Urinary bladder (tissue), 4 donors: ENCODE results near the gene AKT2. TPM values are rescaled to one million over a fixed set of nuclear protein-coding genes. Genes with fewer than 3 reads are reported as not detected.

Source experiments
- DNase-seq: peaks from one replicate; pipeline ENCODE4 v3.0.0-alpha.2; 2015; ENCODE audit errors: extremely low spot score
- H3K27ac ChIP-seq: one replicate; pipeline ENCODE4 v1.5.1; 2013; ENCODE audit warnings: low read depth, mild to moderate bottlenecking, moderate library complexity
- H3K36me3 ChIP-seq: one replicate; pipeline ENCODE4 v1.6.1; 2013; ENCODE audit warnings: mild to moderate bottlenecking, moderate library complexity; ENCODE audit not compliant: insufficient read depth
- H3K4me1 ChIP-seq: one replicate; pipeline ENCODE4 v1.6.1; 2013; ENCODE audit warnings: mild to moderate bottlenecking, moderate library complexity; ENCODE audit not compliant: insufficient read depth
- H3K4me3 ChIP-seq: one replicate; pipeline ENCODE4 v1.5.1; 2013; ENCODE audit warnings: low read depth, low read length
- WGBS: extraction: QIAGEN DNeasy Blood & Tissue Kit; methylation state at CpG from one replicate; pipeline ENCODE4 v1.1.7; 2013; 5-methylcytosine and 5-hydroxymethylcytosine counted together
- polyA plus RNA-seq: library from polyadenylated mRNA; stranded (reverse); fragments of 200-250 nt; gene quantifications from one replicate; pipeline ENCODE4 v1.2.3, GENCODE V29; 2013
- total RNA-seq: library from RNA; depleted of rRNA; stranded (reverse); fragments of >200 nt; gene quantifications from one replicate; pipeline ENCODE4 v1.2.3, GENCODE V29; 2014
- donor health status: healthy with polysubstance abuse.
- donor health status: healthy.

The AKT2 gene
- total and polyA plus RNA-seq, 2 donors: 90.1 to 98.9 TPM

GRCh38 chr19:40238775-40239174 is 46.4 kb downstream of the AKT2 start:
- 90% methylated on average over 9 of the region's 9 CpGs for WGBS
- Histone ChIP-seq H3K36me3 (peaks cover 12% of the 10 kb centered on the region), H3K27ac (no peak overlapping the region), H3K4me1 (no peaks in the 10 kb centered on the region), H3K4me3 (no peak overlapping the region)
- no peak for DNase-seq

- WGBS: 96% methylated on average over 14 of the region's 14 CpGs
- Histone ChIP-seq H3K27ac (no peak overlapping the region), H3K4me1 (no peaks in the 10 kb centered on the region), H3K36me3 (peaks cover 15% of the 10 kb centered on the region), H3K4me3 (no peak overlapping the region)
- DNase-seq: no peak
These were observed 47.4 kb downstream of the AKT2 start for GRCh38 chr19:40237791-40238190.

- Histone ChIP-seq H3K4me1 (no peaks in the 10 kb centered on the region), H3K27ac (no peak overlapping the region), H3K4me3 (no peak overlapping the region), H3K36me3 (peaks cover 11% of the 10 kb centered on the region)
- DNase-seq: no peak
- WGBS: 81% methylated on average over 6 of the region's 6 CpGs
These were observed 48.8 kb downstream of the AKT2 start for GRCh38 chr19:40236366-40236765.

GRCh38 chr19:40236026-40236355 is 49.2 kb downstream of the AKT2 start:
- H3K36me3 ChIP-seq: peaks cover 11% of the 10 kb centered on the region
- H3K4me3 ChIP-seq: no peak overlapping the region
- H3K27ac ChIP-seq: no peak overlapping the region
- 90% methylated on average over 9 of the region's 9 CpGs for WGBS
- no peaks in the 10 kb centered on the region for H3K4me1 ChIP-seq
- DNase-seq: no peak

GRCh38 chr19:40235238-40236025 is 49.7 kb downstream of the AKT2 start:
- DNase-seq: no peak
- peaks cover 11% of the 10 kb centered on the region for H3K36me3 ChIP-seq
- no peak overlapping the region for H3K4me3 ChIP-seq
- no peak overlapping the region for H3K27ac ChIP-seq
- H3K4me1 ChIP-seq: no peaks in the 10 kb centered on the region
- WGBS: 88% methylated on average over 30 of the region's 30 CpGs

DNA sequence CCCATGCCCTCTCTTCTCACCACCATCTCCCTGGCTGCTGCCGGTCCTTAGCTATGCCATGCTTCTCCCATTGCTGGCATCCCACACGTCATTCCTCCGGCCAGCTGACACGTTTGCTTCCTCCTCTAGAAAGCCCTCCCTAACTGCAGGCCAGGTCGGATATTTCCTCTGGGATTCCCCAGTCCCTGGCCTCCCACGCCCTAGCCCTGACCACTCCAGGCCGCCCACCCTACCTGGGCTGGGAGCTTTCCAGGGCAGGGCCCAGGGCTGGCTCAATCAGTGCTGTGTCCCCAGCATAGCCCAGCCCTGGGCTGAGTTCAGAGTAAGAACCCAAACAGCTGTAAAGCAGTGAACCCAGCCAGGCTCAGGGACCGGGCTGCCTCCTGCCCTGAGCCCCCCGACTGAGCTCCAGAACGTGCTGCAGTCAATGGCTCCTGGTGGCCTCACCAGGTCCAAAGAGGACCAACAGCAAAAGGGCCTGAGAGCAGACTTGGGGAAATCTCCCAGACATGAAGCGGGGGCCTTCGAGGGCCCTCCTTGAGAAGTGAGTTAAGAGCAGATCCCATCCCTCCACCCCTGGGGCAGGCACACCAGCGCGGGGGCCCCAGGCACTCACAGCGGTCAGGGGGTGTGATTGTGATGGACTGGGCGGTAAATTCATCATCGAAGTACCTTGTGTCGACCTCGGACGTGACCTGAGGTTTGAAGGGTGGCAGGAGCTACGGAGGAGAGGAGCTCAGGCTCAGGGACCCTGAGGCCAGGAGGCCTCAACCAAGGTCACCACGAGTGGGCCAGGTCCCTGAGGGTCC is 50.5 kb downstream of the AKT2 start:
- Histone ChIP-seq H3K4me3 (no peak overlapping the region), H3K4me1 (no peaks in the 10 kb centered on the region), H3K36me3 (peaks cover 11% of the 10 kb centered on the region), H3K27ac (no peak overlapping the region)
- 88% methylated on average over 22 of the region's 22 CpGs for WGBS
- DNase-seq: no peak

DNA sequence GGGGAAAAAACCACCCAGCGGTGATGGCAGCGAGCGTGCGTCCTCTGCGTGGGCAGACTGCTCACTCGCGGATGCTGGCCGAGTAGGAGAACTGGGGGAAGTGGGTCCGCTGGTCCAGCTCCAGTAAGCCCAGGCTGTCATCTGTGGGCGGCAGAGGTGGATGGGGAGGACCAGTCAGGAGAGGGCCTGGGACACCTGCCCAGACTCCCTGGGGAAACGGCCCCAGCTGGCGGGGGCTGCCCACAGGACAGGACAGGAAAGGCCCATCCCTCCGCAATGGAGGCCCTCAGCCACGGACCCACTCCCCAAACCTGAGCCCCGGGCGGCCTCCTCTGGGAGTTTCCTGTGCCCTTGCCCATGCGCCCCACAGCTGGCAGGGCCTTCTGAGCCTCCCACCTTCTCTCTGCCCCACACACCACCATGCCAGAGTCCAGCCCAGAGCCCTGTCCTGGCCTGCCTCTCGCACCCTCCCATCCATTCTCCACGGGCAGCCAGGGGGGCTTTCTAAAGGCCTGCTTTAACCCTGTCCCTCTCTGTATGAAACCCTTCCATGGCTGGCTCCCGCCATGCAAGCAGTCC is 51.2 kb downstream of the AKT2 start:
- no peak for DNase-seq
- H3K27ac ChIP-seq: no peak overlapping the region
- H3K4me3 ChIP-seq: no peak overlapping the region
- WGBS: 92% methylated on average over 20 of the region's 20 CpGs
- peaks cover 11% of the 10 kb centered on the region for H3K36me3 ChIP-seq
- H3K4me1 ChIP-seq: no peaks in the 10 kb centered on the region

GRCh38 chr19:40232949-40233810 is 52.0 kb downstream of the AKT2 start:
- Histone ChIP-seq H3K36me3 (peaks cover 11% of the 10 kb centered on the region), H3K27ac (no peak overlapping the region), H3K4me3 (no peak overlapping the region), H3K4me1 (no peaks in the 10 kb centered on the region)
- no peak for DNase-seq
- 87% methylated on average over 25 of the region's 25 CpGs for WGBS

- no peak for DNase-seq
- H3K4me1 ChIP-seq: no peaks in the 10 kb centered on the region
- H3K36me3 ChIP-seq: peaks cover 8% of the 10 kb centered on the region
- WGBS: 67% methylated on average over 12 of the region's 12 CpGs
- no peak overlapping the region for H3K4me3 ChIP-seq
- no peak overlapping the region for H3K27ac ChIP-seq
These were observed 52.7 kb downstream of the AKT2 start for GRCh38 chr19:40232479-40232878.

DNA sequence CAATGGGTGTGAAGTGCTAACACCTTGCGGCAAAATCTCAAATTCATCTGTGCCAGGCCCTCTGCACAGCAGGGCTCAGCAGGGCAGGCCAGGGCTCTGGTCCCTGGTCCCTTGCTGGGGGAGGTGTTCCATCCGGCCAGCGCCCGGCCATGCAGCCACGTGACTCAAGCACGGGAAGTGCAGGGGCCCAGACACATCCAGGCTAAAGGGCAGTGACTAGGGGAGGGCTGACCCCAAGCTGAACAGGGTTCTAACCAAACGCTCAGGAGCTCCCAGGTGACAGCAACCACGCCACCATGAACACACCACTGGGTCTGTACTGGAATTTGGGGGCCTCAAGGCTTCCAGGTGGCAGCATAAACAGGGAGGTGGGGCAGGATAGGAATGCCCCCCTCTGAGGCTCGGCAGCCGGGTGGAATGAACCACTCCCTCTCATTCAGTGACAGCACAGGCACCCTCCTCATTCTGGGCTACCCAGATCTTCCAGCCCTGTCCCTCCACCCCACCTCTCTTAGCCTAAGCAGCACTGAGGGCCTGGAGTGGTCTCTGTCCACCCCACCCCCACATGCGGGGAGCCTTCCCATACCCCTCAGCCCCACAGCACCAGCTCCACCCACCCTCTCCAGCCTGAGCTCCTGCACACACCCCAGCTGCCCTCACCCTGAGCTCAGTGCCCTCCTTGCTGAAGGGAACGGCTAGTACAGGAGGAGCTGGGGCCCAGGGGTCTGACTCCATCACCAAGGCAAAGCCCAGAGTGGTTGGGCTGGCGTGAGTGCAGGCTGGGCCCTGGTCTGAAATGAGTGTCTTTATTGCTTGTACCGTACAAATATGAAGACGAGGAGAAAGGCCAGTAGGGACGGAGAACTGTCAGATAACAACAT is 53.4 kb downstream of the AKT2 start:
- no peak for DNase-seq
- Histone ChIP-seq H3K36me3 (peaks cover 7% of the 10 kb centered on the region), H3K4me3 (no peak overlapping the region), H3K4me1 (no peaks in the 10 kb centered on the region), H3K27ac (no peak overlapping the region)
- 44% methylated on average over 16 of the region's 16 CpGs for WGBS

DNA sequence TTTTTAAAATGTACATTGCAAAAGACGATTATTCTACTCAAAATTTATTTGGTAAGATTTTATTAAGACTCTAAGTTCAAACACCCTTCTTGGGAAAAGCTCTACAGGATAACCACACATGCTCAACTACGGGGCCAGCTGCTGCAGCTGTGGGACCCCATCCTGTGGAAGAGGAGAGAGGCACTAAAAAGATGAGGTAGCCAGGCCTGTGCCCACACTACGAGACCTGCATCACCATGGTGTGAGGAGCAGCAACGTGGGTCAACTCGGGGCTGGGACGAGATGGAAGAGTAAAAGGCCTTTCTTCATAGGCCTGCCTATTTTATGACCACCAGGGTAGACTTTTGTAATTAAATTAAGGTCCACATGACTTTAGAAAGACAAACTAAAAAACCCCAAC is 54.1 kb downstream of the AKT2 start:
- no peak for DNase-seq
- WGBS: 71% methylated on average over 6 of the region's 6 CpGs
- no peaks in the 10 kb centered on the region for H3K4me1 ChIP-seq
- peaks cover 6% of the 10 kb centered on the region for H3K36me3 ChIP-seq
- H3K4me3 ChIP-seq: no peak overlapping the region
- H3K27ac ChIP-seq: no peak overlapping the region

- no peak overlapping the region for H3K4me3 ChIP-seq
- H3K27ac ChIP-seq: no peak overlapping the region
- WGBS: 66% methylated on average over 4 of the region's 4 CpGs
- no peaks in the 10 kb centered on the region for H3K4me1 ChIP-seq
- DNase-seq: no peak
- peaks cover 4% of the 10 kb centered on the region for H3K36me3 ChIP-seq
These were observed 55.2 kb downstream of the AKT2 start for GRCh38 chr19:40229926-40230417.
